Right forelimb (tissue), 1 donor: ENCODE measurements around the gene CNOT1.
A peak's percentile ranks its signal among the peaks of the same experiment; 100 is the strongest.
"Not testable (repeated sequence)": the region's sequence is repeated elsewhere in the genome, so short reads cannot be mapped to it uniquely, and the experiment has no call there.

Experiments
- DNase-seq: peaks from one replicate; pipeline ENCODE4 v3.0.0-alpha.2; 2018

The CNOT1 gene

DNA sequence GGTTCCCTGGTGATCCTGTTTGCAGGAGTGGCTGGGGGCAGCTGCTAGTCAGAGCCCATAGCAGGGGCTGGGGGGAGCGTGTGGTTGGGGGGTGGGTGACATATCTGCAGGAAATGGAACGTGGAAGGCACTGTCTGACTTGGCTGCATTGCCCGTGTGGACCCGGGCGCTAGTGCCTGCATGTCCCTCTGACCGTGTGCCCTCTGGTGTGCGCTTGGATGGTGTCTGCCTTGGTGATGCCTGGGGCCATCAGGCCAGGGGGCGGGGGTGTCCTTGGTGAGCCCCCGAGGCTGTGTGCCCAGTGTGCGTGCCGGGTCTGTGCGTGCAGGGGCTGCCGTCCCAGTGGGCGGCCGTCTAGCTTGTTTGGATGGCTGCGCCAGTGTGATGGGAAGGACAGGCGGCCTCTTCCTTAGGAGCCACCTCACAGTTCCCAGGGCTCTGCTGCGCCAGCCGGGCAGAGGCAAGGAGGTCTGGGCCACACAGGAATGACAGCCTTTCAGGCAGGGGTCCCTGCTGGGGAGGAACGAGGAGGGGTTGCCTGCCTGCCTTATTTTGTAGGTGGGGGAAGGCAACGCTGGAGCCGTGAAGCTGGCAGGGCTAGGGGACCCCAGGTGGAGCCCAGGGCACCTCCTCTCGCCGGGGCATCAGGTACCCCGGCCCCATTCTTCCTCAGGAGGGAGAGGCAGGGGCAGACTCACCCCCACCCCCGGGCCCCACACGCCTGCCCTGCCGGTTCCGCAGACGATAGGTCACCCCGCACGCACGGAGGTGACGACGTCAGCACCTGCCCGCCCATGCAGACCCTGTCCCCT lies 129.0 kb downstream of the CNOT1 start:
- peak; percentile 40 for DNase-seq

DNA sequence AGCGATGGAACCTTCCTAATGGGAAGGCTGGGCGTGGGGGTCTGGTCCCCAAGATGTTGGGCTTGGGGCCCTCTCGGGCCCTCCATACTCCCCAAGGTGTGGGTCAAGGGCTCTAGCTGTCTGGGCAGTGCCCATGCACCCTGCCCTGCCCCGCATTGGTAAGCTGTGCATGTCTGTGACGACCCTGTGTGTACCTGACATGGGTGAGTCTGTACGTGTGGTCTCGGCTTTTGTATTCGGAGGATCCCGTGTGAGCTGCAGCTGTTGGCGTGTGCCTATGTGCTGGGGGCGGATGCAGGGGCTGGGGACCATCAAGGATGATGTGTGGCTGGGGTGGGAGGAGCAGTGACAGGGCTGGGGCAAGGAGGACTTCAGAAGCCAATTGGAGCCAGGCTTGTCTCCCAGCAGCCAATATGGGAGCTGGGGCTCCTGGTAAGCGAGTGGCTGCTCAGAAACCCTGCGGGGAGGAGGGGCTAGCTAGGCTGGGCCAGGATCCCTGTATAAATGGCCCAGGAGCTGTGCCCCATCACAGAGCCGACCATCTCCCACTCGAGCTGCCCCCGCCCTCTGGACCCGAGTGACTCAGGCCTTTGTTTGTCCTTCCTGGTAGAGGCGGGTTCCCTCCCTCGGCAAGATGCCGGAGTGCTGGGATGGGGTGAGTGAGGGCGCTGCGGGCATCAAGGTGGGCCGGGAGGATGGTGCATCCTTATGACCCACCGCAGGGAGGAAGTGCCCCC lies 129.8 kb downstream of the CNOT1 start, which contains the start of gene NDRG4:
TSS of gene NDRG4 (plus strand) at position 529 of the 737 bp plus-strand sequence. CDS start at position 635, 106 bp downstream.
- DNase-seq = peak; percentile 72

- DNase-seq = peak; percentile 23
Observed at GRCh38 chr16:58499092-58499511, 130.5 kb downstream of the CNOT1 start.

- DNase-seq = peak; percentile 42
Observed at GRCh38 chr16:58498341-58499091, 131.1 kb downstream of the CNOT1 start.

- DNase-seq = peak; percentile 25
Observed at GRCh38 chr16:58497935-58498334, 131.7 kb downstream of the CNOT1 start.

DNA sequence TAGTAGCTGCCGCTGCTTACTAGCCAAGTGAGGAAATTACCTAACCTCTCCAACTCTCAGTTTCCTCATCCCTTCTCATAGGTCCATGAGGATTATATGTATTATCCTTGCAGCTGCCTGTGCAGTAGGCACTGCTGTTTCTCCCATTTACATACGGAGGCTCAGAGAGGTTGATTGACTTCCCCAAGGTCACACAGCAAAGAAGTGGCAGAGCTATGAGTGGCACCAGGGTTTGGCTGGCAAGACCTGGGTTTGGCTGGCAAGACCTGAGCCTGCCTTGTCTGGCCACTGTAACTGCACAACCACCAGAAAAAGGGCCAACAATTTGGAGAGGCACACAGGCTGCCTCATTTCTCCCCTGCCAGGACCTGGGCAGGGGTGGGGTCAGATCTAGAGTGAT lies 132.2 kb downstream of the CNOT1 start:
- DNase-seq = peak; percentile 22

- DNase-seq = no peak
Observed at GRCh38 chr16:58495521-58496331, 133.9 kb downstream of the CNOT1 start.

DNA sequence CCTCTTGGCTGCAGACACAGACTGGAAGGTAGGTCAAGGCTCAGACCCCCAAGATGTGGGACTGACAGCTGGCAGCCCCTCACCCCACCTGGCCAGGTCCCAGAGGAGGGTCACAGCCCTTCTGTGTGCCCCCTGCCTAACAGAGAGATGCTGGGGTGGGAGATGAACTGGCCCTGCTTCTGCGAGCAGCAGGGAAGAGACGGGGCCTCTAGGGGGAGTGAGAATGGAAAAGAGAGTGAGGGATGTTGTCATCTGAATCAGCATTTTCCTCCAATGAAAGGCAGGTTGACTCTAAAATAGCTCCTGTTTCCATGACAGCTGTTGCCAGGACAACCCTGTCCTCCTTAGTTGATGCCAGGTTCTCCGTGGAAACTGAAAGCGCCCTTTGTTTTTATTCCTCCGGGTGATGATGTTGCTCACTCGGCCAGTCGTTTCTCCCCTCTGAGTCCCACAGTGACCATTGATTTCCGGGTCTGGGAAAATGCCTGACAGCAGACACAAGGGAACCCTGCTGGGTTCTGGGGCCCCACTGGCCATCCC lies 134.6 kb downstream of the CNOT1 start:
- peak; percentile 85 for DNase-seq

DNA sequence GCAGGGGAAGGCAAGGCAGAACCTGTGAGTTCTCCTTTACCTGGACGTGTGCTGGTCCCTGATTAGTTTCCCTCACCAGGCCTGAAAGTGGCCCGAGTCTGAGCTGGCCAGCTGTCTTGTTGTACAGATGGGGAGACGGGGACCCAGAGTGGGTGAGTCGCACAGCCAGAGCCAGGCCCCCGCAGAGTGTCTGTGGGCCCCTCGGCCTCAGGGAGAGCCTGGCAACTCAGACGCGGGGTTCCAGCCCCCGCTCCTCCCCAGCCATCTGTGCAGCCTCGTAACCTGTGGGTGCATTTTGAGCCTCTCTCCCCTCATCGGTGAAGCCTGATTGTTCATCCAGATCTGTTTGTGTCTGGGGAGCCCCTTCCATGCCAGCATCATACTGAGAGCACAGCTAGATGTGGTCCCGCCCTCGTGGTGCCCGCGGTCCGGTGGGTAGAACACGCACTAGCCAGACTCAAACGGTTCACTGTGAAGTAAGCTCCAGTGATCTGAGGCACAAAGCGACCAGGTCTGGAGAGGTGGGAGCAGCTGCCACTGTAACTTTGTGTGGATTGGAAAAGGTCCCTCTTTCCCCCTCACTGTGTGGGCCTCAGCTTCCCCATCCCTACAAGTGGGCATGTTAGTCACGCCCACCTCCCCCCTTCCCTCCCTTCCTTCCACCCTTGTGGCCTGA lies 135.7 kb downstream of the CNOT1 start:
- DNase-seq = peak; percentile 37

- peak; percentile 38 for DNase-seq
Observed at GRCh38 chr16:58492735-58493134, 136.9 kb downstream of the CNOT1 start.

GRCh38 chr16:58492066-58492465 lies 137.6 kb downstream of the CNOT1 start:
- peak; percentile 36 for DNase-seq

- DNase-seq = not testable (repeated sequence)
Observed at GRCh38 chr16:58490539-58490938, 139.1 kb downstream of the CNOT1 start.

GRCh38 chr16:58490065-58490464 lies 139.6 kb downstream of the CNOT1 start:
- no peak for DNase-seq

GRCh38 chr16:58488531-58488930 lies 141.1 kb downstream of the CNOT1 start:
- DNase-seq = no peak

GRCh38 chr16:58487566-58488351 lies 141.9 kb downstream of the CNOT1 start:
- peak; percentile 87 for DNase-seq

DNA sequence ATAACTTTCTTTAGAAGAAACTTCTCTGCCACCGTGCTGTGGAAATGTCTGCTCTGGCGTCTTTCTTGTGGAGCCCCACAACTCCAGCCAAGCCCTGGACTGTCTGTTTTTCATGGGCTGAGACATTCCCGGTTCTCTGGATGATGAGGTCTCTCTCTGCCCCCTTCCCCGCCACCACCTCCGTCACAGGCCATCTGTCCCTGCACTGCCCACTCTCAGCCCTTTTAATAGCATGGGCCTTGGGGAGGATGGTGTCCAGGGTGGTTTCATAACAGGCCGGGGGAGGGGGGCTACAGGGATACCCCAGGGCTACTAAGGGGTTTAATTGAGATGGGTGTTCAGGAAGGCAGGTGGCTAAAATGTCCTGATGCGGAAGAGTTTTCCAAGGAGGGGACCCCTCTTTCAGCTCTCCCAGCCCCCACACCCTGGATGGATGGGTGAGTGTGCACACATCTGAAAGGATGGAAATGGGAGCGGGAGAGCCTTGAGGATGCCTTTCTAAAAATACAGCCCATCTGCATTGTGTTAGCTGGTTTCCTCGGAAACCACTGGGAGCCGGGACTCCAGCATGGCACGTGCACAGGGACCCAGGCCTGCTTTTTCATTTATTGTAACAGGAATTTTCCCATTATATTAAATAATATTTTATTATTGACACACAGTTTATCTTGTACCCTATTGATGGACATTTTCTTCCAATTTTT lies 144.3 kb downstream of the CNOT1 start:
- no peak for DNase-seq

GRCh38 chr16:58481931-58482330 lies 147.7 kb downstream of the CNOT1 start:
- DNase-seq = no peak

GRCh38 chr16:58481226-58481869 lies 148.3 kb downstream of the CNOT1 start:
- DNase-seq = no peak

GRCh38 chr16:58478427-58478826 lies 151.2 kb downstream of the CNOT1 start:
- DNase-seq = no peak
